ENCODE results near the gene GLYATL1B.
"Not testable (repeated sequence)": the region's sequence is repeated elsewhere in the genome, so short reads cannot be mapped to it uniquely, and the experiment has no call there.

GLYATL1B gene, protein sequence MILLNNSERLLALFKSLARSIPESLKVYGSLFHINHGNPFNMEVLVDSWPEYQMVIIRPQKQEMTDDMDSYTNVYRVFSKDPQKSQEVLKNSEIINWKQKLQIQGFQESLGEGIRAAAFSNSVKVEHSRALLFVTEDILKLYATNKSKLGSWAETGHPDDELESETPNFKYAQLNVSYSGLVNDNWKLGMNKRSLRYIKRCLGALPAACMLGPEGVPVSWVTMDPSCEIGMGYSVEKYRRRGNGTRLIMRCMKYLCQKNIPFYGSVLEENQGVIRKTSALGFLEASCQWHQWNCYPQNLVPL

DNA sequence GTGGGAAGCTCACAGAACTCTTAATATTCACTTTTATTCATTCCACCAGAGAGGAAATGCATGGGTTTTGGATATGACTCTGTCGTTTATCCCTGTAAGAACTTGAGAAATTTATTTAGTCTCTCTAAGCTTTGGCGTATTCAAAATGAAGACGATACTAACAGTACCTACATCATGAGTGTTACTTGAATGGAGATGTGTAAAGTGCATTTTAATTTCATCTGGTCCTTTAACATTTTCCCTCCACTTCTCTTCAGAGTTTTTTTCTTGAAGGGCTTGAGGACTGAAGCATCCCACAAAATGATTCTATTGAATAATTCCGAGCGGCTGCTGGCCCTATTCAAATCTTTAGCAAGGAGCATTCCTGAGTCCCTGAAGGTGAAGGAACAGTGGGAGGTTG is at the start of gene GLYATL1B:
Gene GLYATL1B, plus strand, starts transcription at position 301 of the 400 bp plus-strand sequence. Its CDS starts 0 bp downstream, at position 301.
- H3K36me3 ChIP-seq; H3K4me1 ChIP-seq; H3K9me3 ChIP-seq; H3K27ac ChIP-seq; intact Hi-C loops (cut with DNase I; ENCODE audit: low total_unique reads); H3K4me3 ChIP-seq; H3K27me3 ChIP-seq; DNase-seq: not testable (repeated sequence)

DNA sequence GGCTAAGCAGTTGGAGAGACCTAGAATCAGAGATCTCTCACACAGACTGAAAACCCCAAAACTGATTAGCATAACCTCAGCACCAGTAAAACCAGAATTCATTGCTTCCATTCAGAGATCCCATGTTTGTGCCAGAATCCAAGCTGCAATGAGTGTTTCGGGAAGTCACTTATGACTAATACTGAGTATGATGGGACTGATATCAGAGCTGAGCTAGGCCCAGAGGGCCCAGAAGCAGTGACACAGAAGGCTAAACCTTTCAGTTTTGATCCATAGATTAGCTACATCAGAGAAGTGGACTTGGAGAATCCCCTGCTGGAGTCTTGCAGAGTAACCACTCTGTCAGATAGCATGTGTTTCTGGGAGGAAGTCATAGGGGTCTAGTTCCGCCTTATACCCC is 49.6 kb upstream of the GLYATL1B start:
- H3K36me3 ChIP-seq; H3K4me3 ChIP-seq; DNase-seq; H3K9me3 ChIP-seq; H3K27me3 ChIP-seq; intact Hi-C loops (cut with DNase I; ENCODE audit: low total_unique reads); H3K4me1 ChIP-seq; H3K27ac ChIP-seq: not testable (repeated sequence)

DNA sequence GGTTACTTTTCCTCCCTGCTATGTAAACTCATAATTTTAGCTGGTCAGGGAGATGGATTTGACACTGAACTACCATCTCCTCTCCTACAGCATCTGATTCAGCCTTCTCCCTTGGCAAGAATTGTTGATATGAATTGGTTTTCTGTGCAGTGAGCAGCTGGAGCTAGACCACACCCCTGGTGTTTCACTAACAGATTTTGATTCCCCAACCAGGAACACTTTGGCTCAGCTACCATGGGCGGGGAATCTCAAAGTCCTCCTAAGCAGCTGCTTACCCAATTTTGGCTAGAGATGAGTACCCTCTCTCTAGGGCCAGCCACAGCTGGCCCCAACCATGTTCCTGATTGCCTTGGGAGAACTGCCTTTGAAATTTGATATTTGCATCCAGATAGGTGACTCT is 48.7 kb upstream of the GLYATL1B start:
- H3K27me3 ChIP-seq; H3K4me1 ChIP-seq; H3K27ac ChIP-seq; H3K4me3 ChIP-seq; H3K9me3 ChIP-seq; intact Hi-C loops (cut with DNase I; ENCODE audit: low total_unique reads); H3K36me3 ChIP-seq; DNase-seq: not testable (repeated sequence)

DNA sequence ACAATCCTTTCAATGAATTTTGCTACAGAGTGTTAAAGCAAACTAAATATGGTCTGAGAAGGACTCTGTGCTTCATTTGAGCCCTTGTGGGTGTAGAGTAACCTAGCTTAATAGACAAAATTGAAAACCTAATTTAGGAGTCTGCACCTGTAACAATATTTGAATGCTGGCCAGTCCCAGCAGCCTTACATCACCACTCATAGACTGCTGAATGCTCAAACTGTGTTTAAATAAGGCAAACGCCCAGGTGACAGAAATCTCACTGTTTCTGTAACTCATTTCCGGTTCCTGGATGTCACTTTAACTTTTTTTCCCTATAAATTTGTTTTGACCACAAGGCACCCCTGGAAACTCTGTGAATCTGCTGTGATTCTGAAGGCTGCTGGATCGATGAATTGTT is 45.5 kb upstream of the GLYATL1B start:
- TF ChIP-seq, protein P1, sequence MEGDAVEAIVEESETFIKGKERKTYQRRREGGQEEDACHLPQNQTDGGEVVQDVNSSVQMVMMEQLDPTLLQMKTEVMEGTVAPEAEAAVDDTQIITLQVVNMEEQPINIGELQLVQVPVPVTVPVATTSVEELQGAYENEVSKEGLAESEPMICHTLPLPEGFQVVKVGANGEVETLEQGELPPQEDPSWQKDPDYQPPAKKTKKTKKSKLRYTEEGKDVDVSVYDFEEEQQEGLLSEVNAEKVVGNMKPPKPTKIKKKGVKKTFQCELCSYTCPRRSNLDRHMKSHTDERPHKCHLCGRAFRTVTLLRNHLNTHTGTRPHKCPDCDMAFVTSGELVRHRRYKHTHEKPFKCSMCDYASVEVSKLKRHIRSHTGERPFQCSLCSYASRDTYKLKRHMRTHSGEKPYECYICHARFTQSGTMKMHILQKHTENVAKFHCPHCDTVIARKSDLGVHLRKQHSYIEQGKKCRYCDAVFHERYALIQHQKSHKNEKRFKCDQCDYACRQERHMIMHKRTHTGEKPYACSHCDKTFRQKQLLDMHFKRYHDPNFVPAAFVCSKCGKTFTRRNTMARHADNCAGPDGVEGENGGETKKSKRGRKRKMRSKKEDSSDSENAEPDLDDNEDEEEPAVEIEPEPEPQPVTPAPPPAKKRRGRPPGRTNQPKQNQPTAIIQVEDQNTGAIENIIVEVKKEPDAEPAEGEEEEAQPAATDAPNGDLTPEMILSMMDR (IDR thresholded peaks at IDR 0.05): no peak
- Histone ChIP-seq H3K4me3 (no peak overlapping the region), H3K9me3 (no peaks in the 10 kb centered on the region), H3K4me1 (no peaks in the 10 kb centered on the region), H3K27me3 (peaks cover 0 to 3% of the 10 kb centered on the region in 2 donors), H3K27ac (no peak overlapping the region), H3K36me3 (no peaks in the 10 kb centered on the region)
- intact Hi-C loops (cut with DNase I; ENCODE audit: low total_unique reads): no loop called here
- DNase-seq: no peak

DNA sequence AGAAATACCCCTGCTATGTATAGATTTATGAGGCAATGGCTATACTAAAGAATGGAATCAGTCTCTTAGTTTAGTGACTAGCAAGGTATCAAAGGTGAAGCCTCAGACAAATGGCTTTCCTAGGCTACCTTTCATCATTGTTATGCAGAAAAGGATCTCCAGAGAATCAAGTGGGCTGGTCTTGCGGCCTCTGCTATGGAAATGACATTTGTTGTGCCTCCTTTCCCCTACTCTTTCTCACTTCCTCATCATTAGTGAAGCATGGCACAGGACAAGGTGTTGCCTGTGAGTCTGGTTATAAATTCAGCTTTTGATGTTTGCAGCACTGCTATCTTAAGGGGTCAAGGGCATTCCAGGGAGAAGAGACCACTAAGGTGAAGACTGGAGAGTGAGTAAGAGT is 34.7 kb upstream of the GLYATL1B start:
- H3K9me3 ChIP-seq; H3K36me3 ChIP-seq; H3K4me3 ChIP-seq; intact Hi-C loops (cut with DNase I; ENCODE audit: low total_unique reads); DNase-seq; H3K4me1 ChIP-seq; H3K27me3 ChIP-seq; H3K27ac ChIP-seq: not testable (repeated sequence)

DNA sequence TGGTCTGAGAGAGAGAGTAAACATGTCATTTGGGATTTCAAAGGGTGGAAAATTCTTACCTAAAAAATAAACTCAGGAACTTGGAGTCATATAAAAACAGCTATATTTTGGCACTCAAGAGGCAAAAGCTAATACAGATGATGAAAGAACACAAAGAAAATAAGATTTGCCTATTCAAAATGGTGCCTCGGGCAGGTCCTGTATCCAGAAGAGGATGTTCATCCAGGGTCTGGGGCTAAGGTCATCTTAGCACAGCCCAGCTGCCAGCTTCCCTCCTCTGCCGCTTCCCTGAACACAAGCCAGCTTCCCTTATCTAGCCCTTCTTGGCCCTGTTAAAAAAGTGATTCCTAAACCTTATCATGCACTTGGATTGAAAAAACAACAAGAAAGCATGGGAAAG is 33.8 kb upstream of the GLYATL1B start:
- intact Hi-C loops (cut with DNase I; ENCODE audit: low total_unique reads); H3K36me3 ChIP-seq; DNase-seq; H3K27me3 ChIP-seq; H3K9me3 ChIP-seq; H3K4me3 ChIP-seq; H3K27ac ChIP-seq; H3K4me1 ChIP-seq: not testable (repeated sequence)

DNA sequence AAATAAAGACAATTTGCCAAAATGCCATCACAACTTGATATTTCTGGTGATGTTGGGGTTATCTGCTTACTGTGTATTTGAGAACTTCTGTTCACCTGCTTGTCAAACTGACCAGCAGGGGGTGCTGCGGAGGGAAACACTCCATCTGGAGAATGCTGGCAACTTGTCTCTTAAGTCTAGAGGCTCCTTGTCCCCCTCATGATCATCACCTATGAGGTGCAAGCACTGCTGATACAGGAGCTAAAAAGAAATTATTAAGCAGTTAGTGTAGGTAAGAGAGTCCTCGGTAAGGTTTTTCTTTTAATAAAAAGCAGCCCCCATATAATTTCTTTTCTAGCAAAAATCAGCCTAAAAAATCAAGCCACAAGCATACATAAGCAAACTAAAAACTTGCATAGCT is 32.7 kb upstream of the GLYATL1B start:
- TF ChIP-seq, protein P1 (IDR thresholded peaks at IDR 0.05): peak; percentile 42 to 57
- H3K4me1 ChIP-seq: peaks cover 0 to 9% (median 3%) of the 10 kb centered on the region in 4 donors
- H3K27me3 ChIP-seq: peaks cover 0 to 6% of the 10 kb centered on the region in 2 donors
- peak; percentile 53 to 75 for DNase-seq
- no peaks in the 10 kb centered on the region for H3K36me3 ChIP-seq
- H3K27ac ChIP-seq: no peak overlapping the region
- no peaks in the 10 kb centered on the region for H3K9me3 ChIP-seq
- no peak overlapping the region for H3K4me3 ChIP-seq
- intact Hi-C loops (cut with DNase I; ENCODE audit: low total_unique reads): no loop called here

DNA sequence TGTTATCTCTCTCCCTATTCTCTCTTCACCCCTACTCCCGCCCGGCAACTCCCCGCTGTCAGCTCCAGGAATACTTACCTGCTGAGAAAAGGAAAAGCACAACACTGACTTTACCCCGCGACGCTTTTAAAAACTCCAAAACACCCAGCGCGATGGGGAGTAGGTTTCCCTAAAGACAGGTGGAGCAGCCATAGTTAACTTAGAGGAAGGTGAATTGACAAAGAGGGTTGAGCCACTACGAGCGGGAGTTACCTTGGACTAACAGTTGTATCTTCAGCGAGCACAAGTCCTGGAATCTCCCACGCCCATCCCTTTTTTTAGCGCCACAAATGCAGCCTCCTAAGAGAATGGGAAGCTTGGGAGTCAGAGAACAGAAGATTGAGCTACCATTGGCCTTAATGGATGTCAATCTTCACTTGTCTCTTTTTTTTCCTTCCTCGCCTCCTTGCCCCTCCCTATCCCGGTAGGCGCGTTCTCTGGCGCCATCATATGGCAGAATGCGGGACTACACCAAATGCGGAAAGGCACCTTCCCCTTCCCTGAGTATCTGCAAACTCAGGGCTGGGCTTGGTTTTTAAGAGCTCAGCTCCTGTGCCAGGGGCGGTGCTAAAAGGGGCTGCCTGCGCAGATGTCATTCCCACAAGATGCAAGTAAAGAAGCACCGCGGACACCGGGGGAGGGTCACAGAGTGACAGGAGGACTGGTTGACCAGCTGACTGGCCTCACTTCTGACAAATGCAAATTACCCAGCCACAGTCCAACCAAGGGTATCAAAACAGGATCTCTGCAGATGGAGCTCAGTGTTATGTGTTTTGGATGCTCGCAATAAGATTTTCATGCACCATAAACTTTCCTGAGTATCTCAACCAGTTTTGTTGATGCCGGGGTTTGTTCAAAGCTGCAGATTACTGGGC is 27.7 kb upstream of the GLYATL1B start:
- H3K4me3 ChIP-seq: peak overlapping the region in 1 of 2 donors; percentile 28
- H3K27ac ChIP-seq; intact Hi-C loops (cut with DNase I; ENCODE audit: low total_unique reads); H3K9me3 ChIP-seq; H3K36me3 ChIP-seq: not testable (repeated sequence)
- TF ChIP-seq, protein P1 (IDR thresholded peaks at IDR 0.05): peak; percentile 25 to 34
- H3K27me3 ChIP-seq: peaks cover 0 to 24% of the 10 kb centered on the region in 2 donors
- peak; percentile 59 to 73 for DNase-seq
- peaks cover 0 to 16% (median 4%) of the 10 kb centered on the region in 4 donors for H3K4me1 ChIP-seq

DNA sequence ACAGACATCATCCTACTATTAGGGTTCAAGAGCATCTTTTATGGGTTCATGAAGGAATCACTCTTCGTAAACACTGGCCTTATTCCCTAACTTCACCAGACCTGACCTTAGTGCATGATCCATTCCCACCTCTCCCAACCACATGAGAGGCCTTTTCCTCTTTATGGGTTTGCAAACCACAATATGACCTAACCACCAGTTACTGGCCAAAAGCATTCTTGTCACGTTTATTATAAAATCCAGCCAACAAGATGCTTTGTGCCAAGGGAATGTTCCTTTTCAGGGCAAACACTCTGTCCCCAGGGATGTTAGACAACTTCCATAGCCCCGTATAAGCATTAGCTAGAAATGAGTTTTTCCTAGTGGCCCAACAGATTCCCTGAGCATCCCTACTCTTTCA is 26.0 kb upstream of the GLYATL1B start:
- peaks cover 0 to 16% (median 4%) of the 10 kb centered on the region in 4 donors for H3K4me1 ChIP-seq
- DNase-seq; H3K4me3 ChIP-seq; H3K27ac ChIP-seq; H3K9me3 ChIP-seq; H3K36me3 ChIP-seq; intact Hi-C loops (cut with DNase I; ENCODE audit: low total_unique reads): not testable (repeated sequence)
- peaks cover 0 to 28% of the 10 kb centered on the region in 2 donors for H3K27me3 ChIP-seq
